ENCODE data around the gene UBE2J2. TPM values are rescaled to one million over a fixed set of nuclear protein-coding genes. Genes with fewer than 3 reads are reported as not detected.

The UBE2J2 gene
- total and polyA plus RNA-seq, 2 of the 13 experiments (the other 11 are each of a cell fraction or from before 2014, with no cell fraction given): 25.4 to 29.4 TPM

DNA sequence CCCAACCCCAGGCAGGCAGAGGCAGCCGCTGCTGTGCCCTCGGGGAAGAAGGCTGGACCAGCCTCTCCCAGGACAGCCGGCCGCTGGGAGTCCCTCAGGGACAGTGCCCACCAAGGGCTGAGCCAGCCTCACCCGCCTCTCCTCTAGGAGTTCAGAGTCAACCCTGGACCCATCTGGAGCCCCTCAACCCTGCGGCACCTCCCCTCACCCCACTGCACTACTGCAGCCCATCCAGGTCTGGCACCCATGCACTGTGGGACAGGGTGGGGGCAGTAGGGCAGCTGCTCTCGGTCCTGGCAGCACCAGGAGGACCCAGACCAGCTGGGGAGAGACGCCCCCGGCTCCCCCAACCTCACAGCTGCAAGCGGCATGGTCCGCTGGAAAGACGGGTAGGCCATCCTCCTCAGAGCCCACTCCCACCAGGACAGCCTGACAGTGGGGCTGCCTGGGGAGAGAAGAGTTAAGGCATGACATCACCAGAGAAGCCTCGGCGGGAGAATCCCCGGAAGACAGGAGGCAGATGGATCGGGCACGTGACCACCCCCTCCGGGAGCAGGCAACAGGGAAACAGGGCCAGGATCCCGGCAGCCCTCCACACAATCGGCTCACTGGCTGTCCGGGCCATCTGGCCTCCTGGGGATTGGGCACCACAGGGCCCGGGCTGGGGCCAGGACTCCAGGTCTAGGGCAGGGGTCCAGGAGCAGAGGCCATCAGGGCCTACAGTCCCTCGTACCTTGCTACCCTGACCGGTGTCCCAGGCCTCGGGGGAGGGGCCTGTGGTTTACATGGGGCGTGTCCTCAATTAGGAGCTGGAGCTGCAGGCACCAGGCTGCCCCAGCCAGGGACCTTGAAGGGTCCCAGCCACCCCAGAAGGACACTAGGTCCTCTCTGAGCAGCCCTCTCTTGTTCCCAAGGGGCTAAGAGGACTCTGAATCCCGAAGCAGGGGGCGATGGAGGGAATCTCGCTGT lies 31.0 kb upstream of the UBE2J2 start (continued):
- TF ChIP-seq, protein P1, sequence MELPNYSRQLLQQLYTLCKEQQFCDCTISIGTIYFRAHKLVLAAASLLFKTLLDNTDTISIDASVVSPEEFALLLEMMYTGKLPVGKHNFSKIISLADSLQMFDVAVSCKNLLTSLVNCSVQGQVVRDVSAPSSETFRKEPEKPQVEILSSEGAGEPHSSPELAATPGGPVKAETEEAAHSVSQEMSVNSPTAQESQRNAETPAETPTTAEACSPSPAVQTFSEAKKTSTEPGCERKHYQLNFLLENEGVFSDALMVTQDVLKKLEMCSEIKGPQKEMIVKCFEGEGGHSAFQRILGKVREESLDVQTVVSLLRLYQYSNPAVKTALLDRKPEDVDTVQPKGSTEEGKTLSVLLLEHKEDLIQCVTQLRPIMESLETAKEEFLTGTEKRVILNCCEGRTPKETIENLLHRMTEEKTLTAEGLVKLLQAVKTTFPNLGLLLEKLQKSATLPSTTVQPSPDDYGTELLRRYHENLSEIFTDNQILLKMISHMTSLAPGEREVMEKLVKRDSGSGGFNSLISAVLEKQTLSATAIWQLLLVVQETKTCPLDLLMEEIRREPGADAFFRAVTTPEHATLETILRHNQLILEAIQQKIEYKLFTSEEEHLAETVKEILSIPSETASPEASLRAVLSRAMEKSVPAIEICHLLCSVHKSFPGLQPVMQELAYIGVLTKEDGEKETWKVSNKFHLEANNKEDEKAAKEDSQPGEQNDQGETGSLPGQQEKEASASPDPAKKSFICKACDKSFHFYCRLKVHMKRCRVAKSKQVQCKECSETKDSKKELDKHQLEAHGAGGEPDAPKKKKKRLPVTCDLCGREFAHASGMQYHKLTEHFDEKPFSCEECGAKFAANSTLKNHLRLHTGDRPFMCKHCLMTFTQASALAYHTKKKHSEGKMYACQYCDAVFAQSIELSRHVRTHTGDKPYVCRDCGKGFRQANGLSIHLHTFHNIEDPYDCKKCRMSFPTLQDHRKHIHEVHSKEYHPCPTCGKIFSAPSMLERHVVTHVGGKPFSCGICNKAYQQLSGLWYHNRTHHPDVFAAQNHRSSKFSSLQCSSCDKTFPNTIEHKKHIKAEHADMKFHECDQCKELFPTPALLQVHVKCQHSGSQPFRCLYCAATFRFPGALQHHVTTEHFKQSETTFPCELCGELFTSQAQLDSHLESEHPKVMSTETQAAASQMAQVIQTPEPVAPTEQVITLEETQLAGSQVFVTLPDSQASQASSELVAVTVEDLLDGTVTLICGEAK (IDR thresholded peaks at IDR 0.05): no peak
- TF ChIP-seq, protein P1 (CRISPR knock-in tag; IDR thresholded peaks at IDR 0.05): no peak
- TF ChIP-seq ZNF605 (CRISPR knock-in tag; IDR thresholded peaks at IDR 0.05) (peak; percentile 67; the same call in 1 of the 2 replicates), ZNF34 (CRISPR knock-in tag; IDR thresholded peaks at IDR 0.05; ENCODE audit: borderline replicate concordance) (no peak), HNF4G (IDR thresholded peaks at IDR 0.05; ENCODE audit: borderline replicate concordance, low read depth, low read length) (no peak), HNF4G (CRISPR knock-in tag; IDR thresholded peaks at IDR 0.05; ENCODE audit: borderline replicate concordance, low read depth) (no peak), RFX3 (CRISPR knock-in tag; IDR thresholded peaks at IDR 0.05) (no peak), ZNF782 (CRISPR knock-in tag; IDR thresholded peaks at IDR 0.05; ENCODE audit: borderline replicate concordance) (no peak), ZBTB7B (CRISPR knock-in tag; IDR thresholded peaks at IDR 0.05) (no peak), SIX4 (CRISPR knock-in tag; IDR thresholded peaks at IDR 0.05) (no peak), RORA (CRISPR knock-in tag; IDR thresholded peaks at IDR 0.05) (no peak), ZNF616 (CRISPR knock-in tag; IDR thresholded peaks at IDR 0.05; ENCODE audit: low read depth) (no peak), FOXA1 (IDR thresholded peaks at IDR 0.05) (no peak), FOXA1 (CRISPR knock-in tag; IDR thresholded peaks at IDR 0.05) (no peak), MAZ (IDR thresholded peaks at IDR 0.05; ENCODE audit: borderline replicate concordance, low read depth, low read length) (no peak), MAZ (CRISPR knock-in tag; IDR thresholded peaks at IDR 0.05; ENCODE audit: low read depth) (no peak)
- TF ChIP-seq, protein P2, sequence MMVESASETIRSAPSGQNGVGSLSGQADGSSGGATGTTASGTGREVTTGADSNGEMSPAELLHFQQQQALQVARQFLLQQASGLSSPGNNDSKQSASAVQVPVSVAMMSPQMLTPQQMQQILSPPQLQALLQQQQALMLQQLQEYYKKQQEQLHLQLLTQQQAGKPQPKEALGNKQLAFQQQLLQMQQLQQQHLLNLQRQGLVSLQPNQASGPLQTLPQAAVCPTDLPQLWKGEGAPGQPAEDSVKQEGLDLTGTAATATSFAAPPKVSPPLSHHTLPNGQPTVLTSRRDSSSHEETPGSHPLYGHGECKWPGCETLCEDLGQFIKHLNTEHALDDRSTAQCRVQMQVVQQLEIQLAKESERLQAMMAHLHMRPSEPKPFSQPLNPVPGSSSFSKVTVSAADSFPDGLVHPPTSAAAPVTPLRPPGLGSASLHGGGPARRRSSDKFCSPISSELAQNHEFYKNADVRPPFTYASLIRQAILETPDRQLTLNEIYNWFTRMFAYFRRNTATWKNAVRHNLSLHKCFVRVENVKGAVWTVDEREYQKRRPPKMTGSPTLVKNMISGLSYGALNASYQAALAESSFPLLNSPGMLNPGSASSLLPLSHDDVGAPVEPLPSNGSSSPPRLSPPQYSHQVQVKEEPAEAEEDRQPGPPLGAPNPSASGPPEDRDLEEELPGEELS (CRISPR knock-in tag; IDR thresholded peaks at IDR 0.05): no peak

All from HepG2 (cell line).